SIG-M5 (cell line): ENCODE results near the gene MTMR2.

Source experiments
- DNase-seq: peaks from one replicate; lab custom pipeline; 2025; lab: John Stamatoyannopoulos, UW

MTMR2 gene

DNA sequence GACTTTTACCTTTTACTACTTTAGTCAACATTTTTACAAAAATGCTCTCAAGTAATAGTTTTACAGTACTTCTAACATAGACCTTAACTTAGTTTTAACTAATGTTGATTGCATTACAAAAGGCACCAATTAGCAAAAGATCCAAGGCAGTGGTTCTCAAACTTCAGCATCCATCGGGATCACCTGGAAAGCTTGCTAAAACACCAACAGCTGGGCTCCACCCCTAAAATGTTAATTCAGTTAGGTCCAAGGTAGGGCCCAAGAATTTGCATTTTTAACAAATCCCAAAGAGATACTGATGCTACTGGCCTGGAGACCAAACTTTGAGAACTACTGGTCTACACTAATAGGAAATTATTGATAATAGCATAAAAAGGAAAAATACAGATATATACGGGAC is 5.9 kb downstream of the MTMR2 start:
- DNase-seq: no peak

GRCh38 chr11:95917193-95918036 is 6.5 kb downstream of the MTMR2 start:
- DNase-seq: no peak

GRCh38 chr11:95916049-95916448 is 7.9 kb downstream of the MTMR2 start:
- DNase-seq: no peak

- DNase-seq: no peak
These were observed 8.9 kb downstream of the MTMR2 start for GRCh38 chr11:95915051-95915450.

- DNase-seq: no peak
These were observed 9.9 kb downstream of the MTMR2 start for GRCh38 chr11:95913830-95914615.

- no peak for DNase-seq
These were observed 10.9 kb downstream of the MTMR2 start for GRCh38 chr11:95912902-95913560.

DNA sequence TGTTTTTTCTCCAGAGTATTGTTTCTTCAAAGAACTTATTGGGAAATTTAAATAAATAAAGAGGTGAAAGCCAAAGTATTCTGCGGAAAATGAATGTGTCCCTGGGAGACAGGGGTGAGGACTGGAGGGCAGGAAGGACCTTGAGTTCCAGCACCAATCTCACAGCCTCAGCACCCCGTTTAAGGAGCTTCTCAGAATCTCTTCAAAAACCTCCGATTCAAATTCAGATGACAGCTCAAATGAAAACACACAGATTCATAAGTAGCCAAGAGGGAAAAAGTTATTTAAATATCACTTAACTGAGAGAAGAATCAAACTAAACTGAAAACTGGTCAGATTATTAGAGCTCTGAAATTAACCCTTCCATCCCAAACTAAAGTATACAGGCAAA is 12.5 kb downstream of the MTMR2 start:
- no peak for DNase-seq

- no peak for DNase-seq
These were observed 13.1 kb downstream of the MTMR2 start for GRCh38 chr11:95910638-95911368.

- DNase-seq: no peak
These were observed 15.1 kb downstream of the MTMR2 start for GRCh38 chr11:95908826-95909225.

DNA sequence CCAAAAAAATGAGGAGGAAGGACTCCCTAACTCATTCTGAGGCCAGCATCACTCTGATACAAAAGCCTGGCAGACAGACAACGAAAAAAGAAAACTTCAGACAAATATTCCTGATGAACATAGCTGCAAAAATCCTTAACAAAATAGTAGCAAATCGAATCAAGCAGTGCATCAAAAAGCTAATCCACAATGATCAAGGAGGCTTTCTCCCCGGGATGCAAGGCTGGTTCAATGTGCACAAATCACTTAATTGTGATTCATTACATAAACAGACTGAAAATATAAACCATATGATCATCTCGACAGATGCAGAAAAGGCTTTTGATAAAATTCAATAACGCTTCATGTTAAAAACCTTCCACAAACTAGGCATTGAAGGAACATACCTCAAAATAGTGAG is 16.4 kb downstream of the MTMR2 start:
- no peak for DNase-seq

GRCh38 chr11:95904009-95904650 is 19.8 kb downstream of the MTMR2 start:
- DNase-seq: no peak

- no peak for DNase-seq
These were observed 25.1 kb downstream of the MTMR2 start for GRCh38 chr11:95898782-95899181.

- no peak for DNase-seq
These were observed 26.2 kb downstream of the MTMR2 start for GRCh38 chr11:95897731-95898130.

GRCh38 chr11:95895815-95896214 is 28.1 kb downstream of the MTMR2 start:
- no peak for DNase-seq

DNA sequence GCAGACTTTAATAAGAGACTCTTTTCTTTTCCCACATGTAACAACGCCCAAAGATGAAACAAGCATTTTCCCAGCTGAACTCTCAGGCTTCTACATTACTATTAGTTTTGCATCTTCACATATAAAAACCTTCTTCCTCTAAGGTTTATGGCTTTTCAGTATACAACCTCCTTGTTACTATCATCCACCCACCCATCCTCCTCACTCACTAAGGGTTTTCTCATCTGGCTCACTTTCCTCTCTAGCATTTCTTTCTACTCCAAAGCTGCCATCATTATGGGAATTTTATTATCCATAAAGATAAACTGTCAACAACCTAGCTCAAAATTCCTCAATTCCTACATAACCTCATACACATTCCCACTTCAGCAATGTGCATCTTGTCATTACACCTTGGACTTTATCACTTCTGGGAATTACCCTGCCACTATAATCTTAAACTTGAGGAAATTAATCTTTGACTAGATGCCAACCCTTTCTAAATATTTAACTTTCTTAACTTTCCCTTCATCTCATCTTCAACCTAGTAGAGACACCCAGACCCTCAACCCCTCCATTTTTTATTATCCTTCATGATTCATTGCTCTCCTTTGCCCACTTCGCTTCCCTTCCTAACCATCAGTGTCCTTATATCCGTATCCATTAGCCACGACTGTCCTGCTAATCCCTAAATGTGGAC is 30.9 kb downstream of the MTMR2 start:
- no peak for DNase-seq

DNA sequence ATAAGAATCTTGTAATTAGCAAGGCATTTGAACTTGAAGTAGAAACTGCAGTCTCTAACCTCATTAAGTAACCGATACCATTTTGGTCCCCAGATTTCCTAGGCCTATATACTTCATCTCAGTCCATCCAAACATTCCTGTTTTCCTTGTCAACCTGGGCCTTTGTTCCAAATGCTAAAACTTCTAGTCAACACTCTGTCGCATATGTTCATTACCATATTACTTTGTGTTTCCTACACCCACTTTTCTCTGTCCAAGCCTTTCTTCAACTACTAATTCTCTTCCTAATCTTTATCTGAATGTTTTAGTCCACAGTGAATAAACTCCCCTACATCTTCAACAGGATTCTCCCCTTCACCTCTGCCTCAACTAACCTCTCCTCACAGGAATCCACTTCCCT is 31.4 kb downstream of the MTMR2 start:
- no peak for DNase-seq

- DNase-seq: no peak
These were observed 32.3 kb downstream of the MTMR2 start for GRCh38 chr11:95891423-95892170.

DNA sequence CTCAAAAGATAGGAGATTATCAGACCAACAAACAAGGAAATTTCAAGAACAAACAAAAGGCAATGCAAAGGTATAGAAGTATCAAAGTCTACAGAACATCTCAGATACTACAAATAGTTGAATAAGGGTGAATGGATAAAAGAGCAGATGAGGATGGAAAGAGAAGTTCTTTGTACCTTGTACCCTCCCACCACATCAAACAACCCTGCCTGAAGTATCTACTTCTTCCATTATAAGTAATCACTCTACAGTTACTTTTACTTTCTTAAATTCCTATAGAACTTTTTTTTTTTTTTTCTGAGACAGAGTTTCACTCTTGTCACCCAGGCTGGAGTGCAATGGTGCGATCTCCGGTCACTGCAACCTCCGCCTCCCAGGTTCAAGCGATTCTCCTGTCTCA is 35.1 kb downstream of the MTMR2 start:
- DNase-seq: no peak

- DNase-seq: no peak
These were observed 35.5 kb downstream of the MTMR2 start for GRCh38 chr11:95888439-95888838.

GRCh38 chr11:95886462-95886861 is 37.4 kb downstream of the MTMR2 start:
- DNase-seq: no peak
